WTC11 (cell line): ENCODE measurements around the gene PRMT5. TPM values are rescaled to one million over a fixed set of nuclear protein-coding genes. Genes with fewer than 3 reads are reported as not detected.
"Not testable (repeated sequence)": the region's sequence is repeated elsewhere in the genome, so short reads cannot be mapped to it uniquely, and the experiment has no call there.

Source experiments
- ATAC-seq: fragments of 200-7000 bp; cut with Tn5 transposase; 2 replicates; pipeline ENCODE4 v1.10.0; 2021; ENCODE audit warnings: mild to moderate bottlenecking, moderate library complexity
- CTCF ChIA-PET: fragments of 300-600 bp; sonication (Branson Sonifier 250); formaldehyde crosslinking; loops from one replicate; lab custom pipeline; 2021; ENCODE audit warnings: antibody characterized with exemption; lab: Charles Lee
- POLR2A ChIA-PET: fragments of 350-600 bp; sonication (Branson Sonifier 250); formaldehyde crosslinking; loops from one replicate; lab custom pipeline; 2021; ENCODE audit warnings: antibody characterized with exemption; lab: Charles Lee
- DNase-seq: peaks from one replicate; pipeline ENCODE4 v3.0.0; 2021; ENCODE audit warnings: low spot score
- H3K27ac Mint-ChIP-seq: 2 replicates; pipeline ENCODE4 v1.8.0; 2021; ENCODE audit warnings: mixed read lengths
- H3K27me3 Mint-ChIP-seq: 2 replicates; pipeline ENCODE4 v1.8.0; 2021; ENCODE audit warnings: low read depth, mild to moderate bottlenecking, moderate library complexity, mixed read lengths
- H3K36me3 Mint-ChIP-seq: 2 replicates; pipeline ENCODE4 v1.8.0; 2021; ENCODE audit warnings: mixed read lengths
- H3K4me1 Mint-ChIP-seq: 2 replicates; pipeline ENCODE4 v1.8.0; 2022; ENCODE audit warnings: mixed read lengths
- H3K4me3 Mint-ChIP-seq: 2 replicates; pipeline ENCODE4 v1.8.0; 2021; ENCODE audit warnings: mild to moderate bottlenecking, moderate library complexity, mixed read lengths
- H3K9me3 Mint-ChIP-seq: 2 replicates; pipeline ENCODE4 v1.8.0; 2021; ENCODE audit warnings: mixed read lengths
- CREM ChIP-seq: sonication (generic); formaldehyde crosslinking; IDR thresholded peaks from 2 replicates; pipeline ENCODE4 v1.8.1; 2022; ENCODE audit warnings: mild to moderate bottlenecking, missing genetic modification reagents, moderate library complexity
- E2F1 ChIP-seq: sonication (generic); formaldehyde crosslinking; IDR thresholded peaks from 2 replicates; pipeline ENCODE4 v1.8.0; 2022; ENCODE audit warnings: mild to moderate bottlenecking, missing genetic modification reagents
- ESRRA ChIP-seq: sonication (generic); formaldehyde crosslinking; IDR thresholded peaks from 2 replicates; pipeline ENCODE4 v1.8.1; 2022; ENCODE audit warnings: mild to moderate bottlenecking, missing genetic modification reagents, borderline replicate concordance
- GABPB1 ChIP-seq: sonication (generic); formaldehyde crosslinking; IDR thresholded peaks from 2 replicates; pipeline ENCODE4 v1.8.1; 2023; ENCODE audit warnings: mild to moderate bottlenecking, missing genetic modification reagents
- NFATC4 ChIP-seq: fragments of 250-450 bp; sonication (Bioruptor Pico); IDR thresholded peaks from 2 replicates; pipeline ENCODE4 v1.9.0; 2021; ENCODE audit warnings: mild to moderate bottlenecking
- NR2C2 ChIP-seq: sonication (generic); formaldehyde crosslinking; IDR thresholded peaks from 2 replicates; pipeline ENCODE4 v1.8.0; 2022; ENCODE audit warnings: mild to moderate bottlenecking, missing genetic modification reagents
- NR3C1 ChIP-seq: sonication (generic); formaldehyde crosslinking; conservative IDR thresholded peaks from 2 replicates; pipeline ENCODE4 v1.8.1; 2023; ENCODE audit warnings: low read depth, mild to moderate bottlenecking, missing genetic modification reagents
- OVOL2 ChIP-seq: fragments of 250-450 bp; sonication (Bioruptor Pico); IDR thresholded peaks from 2 replicates; pipeline ENCODE4 v1.9.0; 2021; ENCODE audit warnings: mild to moderate bottlenecking, borderline replicate concordance
- PRRX2 ChIP-seq: fragments of 250-450 bp; sonication (Bioruptor Pico); IDR thresholded peaks from 2 replicates; pipeline ENCODE4 v1.8.0; 2021; ENCODE audit warnings: mild to moderate bottlenecking
- ZBTB43 ChIP-seq: sonication (generic); formaldehyde crosslinking; IDR thresholded peaks from 2 replicates; pipeline ENCODE4 v1.8.1; 2023; ENCODE audit warnings: mild to moderate bottlenecking, missing genetic modification reagents
- ZNF396 ChIP-seq: fragments of 250-450 bp; sonication (Bioruptor Pico); IDR thresholded peaks from 2 replicates; pipeline ENCODE4 v1.8.0; 2021; ENCODE audit warnings: mild to moderate bottlenecking, moderate library complexity, borderline replicate concordance
- total RNA-seq: library from RNA; stranded (reverse); gene quantifications from 3 replicates; pipeline ENCODE4 v1.2.3, GENCODE V29; 2021

The PRMT5 gene
- total RNA-seq, 1 experiment from 2014 or later: 124 TPM

GRCh38 chr14:22966783-22967269 is 37.6 kb upstream of the PRMT5 start:
- TF ChIP-seq GABPB1 (0 out of 2 replicates have a peak, but pooled peaks have one; percentile 31), NFATC4 (no peak), OVOL2 (no peak)
- ChIA-PET POLR2A (interaction anchor here (2.2 kb wide), 1 partner anchor 10 kb away, joined by 10 read pairs; the partner anchor contains the start of gene HAUS4), CTCF (interaction anchor here (0.9 to 2.9 kb wide), 5 partner anchors 20 to 130 kb away, joined by 3 to 11 read pairs (median 6); no protein-coding TSS in a partner anchor)
- Mint-ChIP-seq H3K27ac (no peak overlapping the region; the same call in 1 of the 2 replicates), H3K27me3 (no peaks in the 10 kb centered on the region), H3K4me1 (no peaks in the 10 kb centered on the region), H3K9me3 (peaks cover under 1% of the 10 kb centered on the region; the same call in 1 of the 2 replicates), H3K36me3 (peaks cover 15% of the 10 kb centered on the region), H3K4me3 (no peak overlapping the region)
- DNase-seq (no peak), ATAC-seq (no peak)

- POLR2A ChIA-PET: interaction anchor here (0.6 to 2.2 kb wide), 3 partner anchors 9 to 1277 kb away, joined by 3 to 10 read pairs (median 3); partner anchors contain the start of genes HAUS4 and TINF2
- not testable (repeated sequence) for H3K9me3 Mint-ChIP-seq, H3K4me1 Mint-ChIP-seq, H3K27me3 Mint-ChIP-seq, ATAC-seq
- CTCF ChIA-PET: interaction anchor here (0.9 to 2.3 kb wide), 3 partner anchors 20 to 86 kb away, joined by 3 to 11 read pairs (median 6); no protein-coding TSS in a partner anchor
- peak; percentile 60 for TF ChIP-seq GABPB1
- TF ChIP-seq, all 79 proteins: peak for 1; not testable (repeated sequence) for 78
- H3K36me3 Mint-ChIP-seq, H3K27ac Mint-ChIP-seq, DNase-seq, H3K4me3 Mint-ChIP-seq: not testable (repeated sequence)
Observed at GRCh38 chr14:22965916-22966782, 37.0 kb upstream of the PRMT5 start.

GRCh38 chr14:22962061-22962676 is 33.0 kb upstream of the PRMT5 start:
- Mint-ChIP-seq H3K27ac (no peak overlapping the region), H3K9me3 (peaks cover 4% of the 10 kb centered on the region; the same call in 1 of the 2 replicates), H3K36me3 (no peaks in the 10 kb centered on the region), H3K4me1 (peaks cover 5% of the 10 kb centered on the region; the same call in 1 of the 2 replicates), H3K27me3 (no peaks in the 10 kb centered on the region)
- ATAC-seq: no peak
- POLR2A ChIA-PET: no interaction called here
- TF ChIP-seq NR3C1 (CRISPR knock-in tag) (no peak), ZNF396 (CRISPR knock-in tag) (peak; percentile 55; the same call in 1 of the 2 replicates), ESRRA (CRISPR knock-in tag) (no peak)
- TF ChIP-seq, all 79 proteins: peak for 1
- no peak overlapping the region for H3K4me3 Mint-ChIP-seq
- DNase-seq: no peak
- CTCF ChIA-PET: interaction anchor here (1.1 to 2.0 kb wide), 3 partner anchors 16 to 32 kb away, joined by 5 read pairs; partner anchors contain the start of gene PRMT5

- no peak for ATAC-seq
- ChIA-PET POLR2A (interaction anchor here (0.6 to 2.5 kb wide), 16 partner anchors 11 to 358 kb away, joined by 3 to 19 read pairs (median 6); partner anchors contain the start of genes ABHD4, AJUBA and REM2), CTCF (interaction anchor here (0.6 to 3.7 kb wide), 20 partner anchors 12 to 572 kb away, joined by 3 to 28 read pairs (median 6); partner anchors contain the start of genes AJUBA and PRMT5)
- peaks cover 26% of the 10 kb centered on the region for H3K36me3 Mint-ChIP-seq
- peaks cover 20% of the 10 kb centered on the region for H3K4me1 Mint-ChIP-seq
- TF ChIP-seq PRRX2 (CRISPR knock-in tag) (no peak), ZBTB43 (no peak), E2F1 (CRISPR knock-in tag) (no peak), NR2C2 (no peak), CREM (CRISPR knock-in tag) (no peak), ESRRA (CRISPR knock-in tag) (no peak)
- DNase-seq: no peak
- H3K27me3 Mint-ChIP-seq: no peaks in the 10 kb centered on the region
- H3K27ac Mint-ChIP-seq: peak overlapping the region; percentile 94
- H3K4me3 Mint-ChIP-seq: peak overlapping the region; percentile 91
- H3K9me3 Mint-ChIP-seq: no peaks in the 10 kb centered on the region
Observed at GRCh38 chr14:22955702-22956569, 26.8 kb upstream of the PRMT5 start.
